ENCODE measurements around the gene TMEM140.
"Not testable (repeated sequence)": the region's sequence is repeated elsewhere in the genome, so short reads cannot be mapped to it uniquely, and the experiment has no call there.

Gene TMEM140

GRCh38 chr7:135147899-135148721 lies at the start of gene TMEM140:
Gene TMEM140 (plus strand): TSS chr7:135148072. CDS start chr7:135164442, 16,370 bp downstream.
- H3K36me3 ChIP-seq (ENCODE audit: control insufficient read depth, insufficient read depth, low read length): no peaks in the 10 kb centered on the region
- H3K27ac ChIP-seq (ENCODE audit: low read depth, low read length): no peak within 1 kb of the TSS
- H3K27me3 ChIP-seq (ENCODE audit: control insufficient read depth, insufficient read depth, low read length): no peaks in the 10 kb centered on the region
- H3K4me1 ChIP-seq (ENCODE audit: control insufficient read depth, insufficient read depth, low read length): peaks cover 7% of the 10 kb centered on the region
- H3K9ac ChIP-seq (ENCODE audit: low read depth, low read length): no peak within 1 kb of the TSS
- H3K9me3 ChIP-seq (ENCODE audit: control insufficient read depth, insufficient read depth, low read length): no peaks in the 10 kb centered on the region
- no peak within 1 kb of the TSS for H3K4me3 ChIP-seq (ENCODE audit: low read depth, low read length)

- no peaks in the 10 kb centered on the region for H3K9me3 ChIP-seq (ENCODE audit: control insufficient read depth, insufficient read depth, low read length)
- H3K36me3 ChIP-seq (ENCODE audit: control insufficient read depth, insufficient read depth, low read length): no peaks in the 10 kb centered on the region
- no peak overlapping the region for H3K4me3 ChIP-seq (ENCODE audit: low read depth, low read length)
- H3K27ac ChIP-seq (ENCODE audit: low read depth, low read length): no peak overlapping the region
- H3K4me1 ChIP-seq (ENCODE audit: control insufficient read depth, insufficient read depth, low read length): no peaks in the 10 kb centered on the region
- H3K9ac ChIP-seq (ENCODE audit: low read depth, low read length): no peak overlapping the region
- H3K27me3 ChIP-seq (ENCODE audit: control insufficient read depth, insufficient read depth, low read length): no peaks in the 10 kb centered on the region
These were observed 49.5 kb upstream of the TMEM140 start for GRCh38 chr7:135098391-135098790.

- Histone ChIP-seq H3K4me3 (ENCODE audit: low read depth, low read length) (no peak overlapping the region), H3K27me3 (ENCODE audit: control insufficient read depth, insufficient read depth, low read length) (no peaks in the 10 kb centered on the region), H3K27ac (ENCODE audit: low read depth, low read length) (no peak overlapping the region), H3K9ac (ENCODE audit: low read depth, low read length) (no peak overlapping the region), H3K36me3 (ENCODE audit: control insufficient read depth, insufficient read depth, low read length) (no peaks in the 10 kb centered on the region), H3K4me1 (ENCODE audit: control insufficient read depth, insufficient read depth, low read length) (no peaks in the 10 kb centered on the region), H3K9me3 (ENCODE audit: control insufficient read depth, insufficient read depth, low read length) (no peaks in the 10 kb centered on the region)
These were observed 47.0 kb upstream of the TMEM140 start for GRCh38 chr7:135100856-135101255.

GRCh38 chr7:135102372-135102771 lies 45.5 kb upstream of the TMEM140 start:
- H3K9me3 ChIP-seq (ENCODE audit: control insufficient read depth, insufficient read depth, low read length): no peaks in the 10 kb centered on the region
- no peaks in the 10 kb centered on the region for H3K27me3 ChIP-seq (ENCODE audit: control insufficient read depth, insufficient read depth, low read length)
- H3K36me3 ChIP-seq (ENCODE audit: control insufficient read depth, insufficient read depth, low read length): no peaks in the 10 kb centered on the region
- H3K4me1 ChIP-seq (ENCODE audit: control insufficient read depth, insufficient read depth, low read length): no peaks in the 10 kb centered on the region
- H3K27ac ChIP-seq (ENCODE audit: low read depth, low read length): no peak overlapping the region
- H3K9ac ChIP-seq (ENCODE audit: low read depth, low read length): no peak overlapping the region
- H3K4me3 ChIP-seq (ENCODE audit: low read depth, low read length): no peak overlapping the region

- H3K9me3 ChIP-seq (ENCODE audit: control insufficient read depth, insufficient read depth, low read length): no peaks in the 10 kb centered on the region
- no peaks in the 10 kb centered on the region for H3K36me3 ChIP-seq (ENCODE audit: control insufficient read depth, insufficient read depth, low read length)
- no peaks in the 10 kb centered on the region for H3K4me1 ChIP-seq (ENCODE audit: control insufficient read depth, insufficient read depth, low read length)
- no peaks in the 10 kb centered on the region for H3K27me3 ChIP-seq (ENCODE audit: control insufficient read depth, insufficient read depth, low read length)
- no peak overlapping the region for H3K27ac ChIP-seq (ENCODE audit: low read depth, low read length)
- no peak overlapping the region for H3K4me3 ChIP-seq (ENCODE audit: low read depth, low read length)
- no peak overlapping the region for H3K9ac ChIP-seq (ENCODE audit: low read depth, low read length)
These were observed 38.3 kb upstream of the TMEM140 start for GRCh38 chr7:135109562-135109961.

- H3K9ac ChIP-seq (ENCODE audit: low read depth, low read length): no peak overlapping the region
- H3K36me3 ChIP-seq (ENCODE audit: control insufficient read depth, insufficient read depth, low read length): no peaks in the 10 kb centered on the region
- no peaks in the 10 kb centered on the region for H3K4me1 ChIP-seq (ENCODE audit: control insufficient read depth, insufficient read depth, low read length)
- no peak overlapping the region for H3K4me3 ChIP-seq (ENCODE audit: low read depth, low read length)
- H3K27ac ChIP-seq (ENCODE audit: low read depth, low read length): no peak overlapping the region
- no peaks in the 10 kb centered on the region for H3K27me3 ChIP-seq (ENCODE audit: control insufficient read depth, insufficient read depth, low read length)
- H3K9me3 ChIP-seq (ENCODE audit: control insufficient read depth, insufficient read depth, low read length): no peaks in the 10 kb centered on the region
These were observed 37.9 kb upstream of the TMEM140 start for GRCh38 chr7:135109976-135110375.

GRCh38 chr7:135111379-135111778 lies 36.5 kb upstream of the TMEM140 start:
- Histone ChIP-seq H3K27me3 (ENCODE audit: control insufficient read depth, insufficient read depth, low read length) (no peaks in the 10 kb centered on the region), H3K9ac (ENCODE audit: low read depth, low read length) (no peak overlapping the region), H3K4me3 (ENCODE audit: low read depth, low read length) (no peak overlapping the region), H3K27ac (ENCODE audit: low read depth, low read length) (no peak overlapping the region), H3K9me3 (ENCODE audit: control insufficient read depth, insufficient read depth, low read length) (no peaks in the 10 kb centered on the region), H3K36me3 (ENCODE audit: control insufficient read depth, insufficient read depth, low read length) (no peaks in the 10 kb centered on the region), H3K4me1 (ENCODE audit: control insufficient read depth, insufficient read depth, low read length) (no peaks in the 10 kb centered on the region)

- H3K4me1 ChIP-seq (ENCODE audit: control insufficient read depth, insufficient read depth, low read length): no peaks in the 10 kb centered on the region
- no peak overlapping the region for H3K4me3 ChIP-seq (ENCODE audit: low read depth, low read length)
- no peaks in the 10 kb centered on the region for H3K36me3 ChIP-seq (ENCODE audit: control insufficient read depth, insufficient read depth, low read length)
- no peaks in the 10 kb centered on the region for H3K27me3 ChIP-seq (ENCODE audit: control insufficient read depth, insufficient read depth, low read length)
- H3K9ac ChIP-seq (ENCODE audit: low read depth, low read length): no peak overlapping the region
- no peak overlapping the region for H3K27ac ChIP-seq (ENCODE audit: low read depth, low read length)
- H3K9me3 ChIP-seq (ENCODE audit: control insufficient read depth, insufficient read depth, low read length): no peaks in the 10 kb centered on the region
These were observed 33.2 kb upstream of the TMEM140 start for GRCh38 chr7:135114622-135115021.

- Histone ChIP-seq H3K36me3 (ENCODE audit: control insufficient read depth, insufficient read depth, low read length) (no peaks in the 10 kb centered on the region), H3K27ac (ENCODE audit: low read depth, low read length) (no peak overlapping the region), H3K9me3 (ENCODE audit: control insufficient read depth, insufficient read depth, low read length) (0 out of 2 replicates have a peak, but pooled peaks cover 3% of the 10 kb centered on the region), H3K27me3 (ENCODE audit: control insufficient read depth, insufficient read depth, low read length) (no peaks in the 10 kb centered on the region), H3K9ac (ENCODE audit: low read depth, low read length) (no peak overlapping the region), H3K4me1 (ENCODE audit: control insufficient read depth, insufficient read depth, low read length) (no peaks in the 10 kb centered on the region), H3K4me3 (ENCODE audit: low read depth, low read length) (no peak overlapping the region)
These were observed 30.8 kb upstream of the TMEM140 start for GRCh38 chr7:135117096-135117495.

GRCh38 chr7:135121868-135122267 lies 26.0 kb upstream of the TMEM140 start:
- H3K27ac ChIP-seq (ENCODE audit: low read depth, low read length): no peak overlapping the region
- 0 out of 2 replicates have a peak, but pooled peaks cover 3% of the 10 kb centered on the region for H3K9me3 ChIP-seq (ENCODE audit: control insufficient read depth, insufficient read depth, low read length)
- H3K9ac ChIP-seq (ENCODE audit: low read depth, low read length): no peak overlapping the region
- no peaks in the 10 kb centered on the region for H3K27me3 ChIP-seq (ENCODE audit: control insufficient read depth, insufficient read depth, low read length)
- H3K4me1 ChIP-seq (ENCODE audit: control insufficient read depth, insufficient read depth, low read length): no peaks in the 10 kb centered on the region
- H3K36me3 ChIP-seq (ENCODE audit: control insufficient read depth, insufficient read depth, low read length): no peaks in the 10 kb centered on the region
- no peak overlapping the region for H3K4me3 ChIP-seq (ENCODE audit: low read depth, low read length)

GRCh38 chr7:135124631-135125030 lies 23.2 kb upstream of the TMEM140 start:
- not testable (repeated sequence) for H3K36me3 ChIP-seq (ENCODE audit: control insufficient read depth, insufficient read depth, low read length); H3K4me1 ChIP-seq (ENCODE audit: control insufficient read depth, insufficient read depth, low read length); H3K27me3 ChIP-seq (ENCODE audit: control insufficient read depth, insufficient read depth, low read length); H3K9me3 ChIP-seq (ENCODE audit: control insufficient read depth, insufficient read depth, low read length); H3K27ac ChIP-seq (ENCODE audit: low read depth, low read length); H3K4me3 ChIP-seq (ENCODE audit: low read depth, low read length); H3K9ac ChIP-seq (ENCODE audit: low read depth, low read length)

Measured in HUES48 (cell line).